HG02981 (cell line): ENCODE data around the gene USP6.
A peak's percentile ranks its signal among the peaks of the same experiment; 100 is the strongest.
"Not testable (repeated sequence)": the region's sequence is repeated elsewhere in the genome, so short reads cannot be mapped to it uniquely, and the experiment has no call there.

Source experiments
- ATAC-seq: cut with Tn5 transposase; IDR thresholded peaks from one replicate; pipeline ENCODE4 v1.9.1; 2021; ENCODE audit warnings: mild to moderate bottlenecking, moderate library complexity; ENCODE audit not compliant: unreplicated experiment

Gene USP6

GRCh38 chr17:5115673-5116651 lies at the start of gene USP6:
Gene USP6, plus strand, starts transcription at chr17:5116032. Its CDS starts 14,336 bp downstream, at chr17:5130368.
- ATAC-seq, result no peak

GRCh38 chr17:5068236-5068635 lies 47.6 kb upstream of the USP6 start:
- ATAC-seq, result no peak

GRCh38 chr17:5069724-5070123 lies 46.1 kb upstream of the USP6 start:
- no peak for ATAC-seq

- not testable (repeated sequence) for ATAC-seq
Observed at GRCh38 chr17:5075472-5075871, 40.4 kb upstream of the USP6 start.

GRCh38 chr17:5077275-5077674 lies 38.6 kb upstream of the USP6 start:
- not testable (repeated sequence) for ATAC-seq

- no peak for ATAC-seq
Observed at GRCh38 chr17:5077781-5078105, 38.1 kb upstream of the USP6 start.

GRCh38 chr17:5078106-5079028 lies 37.5 kb upstream of the USP6 start, which contains the start of gene ZFP3:
Gene ZFP3, plus strand, starts transcription at chr17:5078467. Its CDS starts 13,038 bp downstream, at chr17:5091505.
- ATAC-seq, result peak; percentile 80

- no peak for ATAC-seq
Observed at GRCh38 chr17:5080591-5080990, 35.2 kb upstream of the USP6 start.

- ATAC-seq, result no peak
Observed at GRCh38 chr17:5092218-5093010, 23.4 kb upstream of the USP6 start.

- ATAC-seq, result no peak
Observed at GRCh38 chr17:5096731-5097100, 19.1 kb upstream of the USP6 start.

GRCh38 chr17:5097101-5097834 lies 18.6 kb upstream of the USP6 start:
- ATAC-seq, result no peak

GRCh38 chr17:5099271-5099670 lies 16.6 kb upstream of the USP6 start:
- no peak for ATAC-seq

GRCh38 chr17:5100832-5101231 lies 15.0 kb upstream of the USP6 start:
- no peak for ATAC-seq

GRCh38 chr17:5110816-5111215 lies 5.0 kb upstream of the USP6 start:
- no peak for ATAC-seq

GRCh38 chr17:5111402-5112204 lies 4.2 kb upstream of the USP6 start, which contains the start of gene ZNF232:
Gene ZNF232, minus strand, starts transcription at chr17:5111878. Its CDS starts 56 bp downstream, at chr17:5111822.
- ATAC-seq, result peak; percentile 74

GRCh38 chr17:5118219-5118618 lies 2.4 kb downstream of the USP6 start:
- no peak for ATAC-seq

GRCh38 chr17:5120036-5120435 lies 4.2 kb downstream of the USP6 start:
- no peak for ATAC-seq

GRCh38 chr17:5120436-5121185 lies 4.8 kb downstream of the USP6 start:
- not testable (repeated sequence) for ATAC-seq
